CD8-positive, alpha-beta memory T cell (primary cell): Measurements from ENCODE around the gene SLC12A7. TPM values are rescaled to one million over a fixed set of nuclear protein-coding genes. Genes with fewer than 3 reads are reported as not detected.

Experiments used
- CTCF ChIA-PET: fragments of 350-600 bp; sonication (Branson Sonifier 250); formaldehyde crosslinking; loops from one replicate; lab custom pipeline; 2021; ENCODE audit warnings: antibody characterized with exemption; lab: Charles Lee
- POLR2A ChIA-PET: fragments of 350-600 bp; sonication (Branson Sonifier 250); formaldehyde crosslinking; loops from one replicate; lab custom pipeline; 2021; ENCODE audit warnings: antibody characterized with exemption; lab: Charles Lee
- DNase-seq, 5 donors: peaks; one replicate each; pipeline versions ENCODE4 v3.0.0 to v3.0.0-alpha.2; 2020 to 2022; ENCODE audit warnings: mixed read lengths in 1 of 5
- H3K27ac ChIP-seq: one replicate; pipeline ENCODE4 v1.7.0; 2013; ENCODE audit warnings: low read depth, mild to moderate bottlenecking, low read length, moderate library complexity
- H3K27me3 ChIP-seq: 2 replicates; pipeline ENCODE4 v1.7.0; 2013; ENCODE audit warnings: low read length, mild to moderate bottlenecking; ENCODE audit not compliant: insufficient read depth, poor library complexity, severe bottlenecking
- H3K36me3 ChIP-seq: 2 replicates; pipeline ENCODE4 v1.7.0; 2013; ENCODE audit warnings: mild to moderate bottlenecking, low read length, moderate library complexity; ENCODE audit not compliant: insufficient read depth
- H3K4me1 ChIP-seq: 2 replicates; pipeline ENCODE4 v1.7.0; 2013; ENCODE audit warnings: mild to moderate bottlenecking, low read length, moderate library complexity; ENCODE audit not compliant: insufficient read depth
- H3K4me3 ChIP-seq: 2 replicates; pipeline ENCODE4 v1.7.0; 2013; ENCODE audit warnings: mild to moderate bottlenecking, low read length
- H3K9me3 ChIP-seq: 2 replicates; pipeline ENCODE4 v1.7.0; 2013; ENCODE audit warnings: mild to moderate bottlenecking, low read length
- H3K27ac Mint-ChIP-seq, 8 donors: one replicate each; pipeline ENCODE4 v1.8.0; 2020 to 2021; ENCODE audit warnings: mixed read lengths in 8 of 8, mild to moderate bottlenecking in 6 of 8, inconsistent platforms in 3 of 8, moderate library complexity in 3 of 8
- H3K27me3 Mint-ChIP-seq, 2 donors: one replicate each; pipeline ENCODE4 v1.8.0; 2020 to 2021; ENCODE audit warnings: mixed read lengths in 2 of 2, mild to moderate bottlenecking in 1 of 2, moderate library complexity in 1 of 2
- H3K36me3 Mint-ChIP-seq, 3 donors: one replicate each; pipeline ENCODE4 v1.8.0; 2020 to 2021; ENCODE audit warnings: mixed read lengths in 3 of 3, inconsistent platforms in 1 of 3, mild to moderate bottlenecking in 1 of 3
- H3K4me1 Mint-ChIP-seq, 3 donors: one replicate each; pipeline ENCODE4 v1.8.0; 2020 to 2021; ENCODE audit warnings: mixed read lengths in 3 of 3, inconsistent platforms in 1 of 3, mild to moderate bottlenecking in 1 of 3
- H3K4me3 Mint-ChIP-seq, 7 donors: one replicate each; pipeline ENCODE4 v1.8.0; 2020 to 2021; ENCODE audit warnings: mixed read lengths in 7 of 7, mild to moderate bottlenecking in 6 of 7, moderate library complexity in 4 of 7, inconsistent platforms in 2 of 7
- H3K9me3 Mint-ChIP-seq, 5 donors: one replicate each; pipeline ENCODE4 v1.8.0; 2020 to 2022; ENCODE audit warnings: mixed read lengths in 5 of 5, mild to moderate bottlenecking in 3 of 5, moderate library complexity in 2 of 5, inconsistent platforms in 1 of 5
- polyA plus RNA-seq: library from polyadenylated mRNA; unstranded; fragments of 300-500 nt; fragmentation: Illumina TruSeq; gene quantifications from one replicate; pipeline ENCODE4 v1.2.3, GENCODE V29; 2021
- total RNA-seq, 2 experiments: library from RNA; stranded (reverse); gene quantifications; one replicate each; pipeline ENCODE4 v1.2.3, GENCODE V29; 2021

The SLC12A7 gene
- total and polyA plus RNA-seq, 3 experiments from 2014 or later: 4.9 to 20.0 (median 6.6) TPM

GRCh38 chr5:1032551-1033027, 79.3 kb downstream of the SLC12A7 start:
- no peak overlapping the region for H3K27ac Mint-ChIP-seq
- H3K27me3 Mint-ChIP-seq: peaks cover 1 to 17% of the 10 kb centered on the region in 2 donors
- H3K4me1 Mint-ChIP-seq: peaks cover 0 to 1% (median 0%) of the 10 kb centered on the region in 3 donors
- no peak overlapping the region for H3K4me3 Mint-ChIP-seq
- Histone ChIP-seq H3K27me3 (no peaks in the 10 kb centered on the region), H3K4me3 (no peak overlapping the region), H3K9me3 (no peaks in the 10 kb centered on the region), H3K27ac (no peak overlapping the region), H3K36me3 (no peaks in the 10 kb centered on the region), H3K4me1 (no peaks in the 10 kb centered on the region)
- peak in 1 of 5 donors; percentile 33 for DNase-seq
- ChIA-PET POLR2A (no interaction called here), CTCF (no interaction called here)
- H3K9me3 Mint-ChIP-seq: no peaks in the 10 kb centered on the region
- peaks cover 0 to 2% (median 0%) of the 10 kb centered on the region in 3 donors for H3K36me3 Mint-ChIP-seq

- CTCF ChIA-PET: no interaction called here
- no peaks in the 10 kb centered on the region for H3K9me3 Mint-ChIP-seq
- no peak overlapping the region for H3K4me3 Mint-ChIP-seq
- peaks cover 1 to 17% of the 10 kb centered on the region in 2 donors for H3K27me3 Mint-ChIP-seq
- H3K36me3 ChIP-seq: no peaks in the 10 kb centered on the region
- no peak overlapping the region for H3K27ac ChIP-seq
- H3K36me3 Mint-ChIP-seq: peaks cover 0 to 2% (median 0%) of the 10 kb centered on the region in 3 donors
- no peaks in the 10 kb centered on the region for H3K27me3 ChIP-seq
- H3K4me1 Mint-ChIP-seq: peaks cover 0 to 1% (median 0%) of the 10 kb centered on the region in 3 donors
- H3K27ac Mint-ChIP-seq: no peak overlapping the region
- H3K4me3 ChIP-seq: no peak overlapping the region
- peak in 1 of 5 donors; percentile 39 for DNase-seq
- no peaks in the 10 kb centered on the region for H3K9me3 ChIP-seq
- POLR2A ChIA-PET: no interaction called here
- H3K4me1 ChIP-seq: no peaks in the 10 kb centered on the region
Observed at GRCh38 chr5:1032011-1032410, 79.9 kb downstream of the SLC12A7 start.

- H3K27ac ChIP-seq: no peak overlapping the region
- H3K4me3 ChIP-seq: no peak overlapping the region
- H3K4me1 ChIP-seq: no peaks in the 10 kb centered on the region
- DNase-seq: peak in 1 of 5 donors; percentile 26
- no peaks in the 10 kb centered on the region for H3K9me3 Mint-ChIP-seq
- H3K27ac Mint-ChIP-seq: no peak overlapping the region
- POLR2A ChIA-PET: no interaction called here
- peaks cover 1 to 17% of the 10 kb centered on the region in 2 donors for H3K27me3 Mint-ChIP-seq
- CTCF ChIA-PET: no interaction called here
- H3K27me3 ChIP-seq: no peaks in the 10 kb centered on the region
- H3K36me3 ChIP-seq: no peaks in the 10 kb centered on the region
- H3K4me1 Mint-ChIP-seq: peaks cover 0 to 1% (median 0%) of the 10 kb centered on the region in 3 donors
- no peak overlapping the region for H3K4me3 Mint-ChIP-seq
- H3K9me3 ChIP-seq: no peaks in the 10 kb centered on the region
- H3K36me3 Mint-ChIP-seq: peaks cover 0 to 2% (median 0%) of the 10 kb centered on the region in 3 donors
Observed at GRCh38 chr5:1031306-1031959, 80.4 kb downstream of the SLC12A7 start.

- H3K27ac Mint-ChIP-seq: no peak overlapping the region
Observed at GRCh38 chr5:1030801-1031271, 81.0 kb downstream of the SLC12A7 start.

DNA sequence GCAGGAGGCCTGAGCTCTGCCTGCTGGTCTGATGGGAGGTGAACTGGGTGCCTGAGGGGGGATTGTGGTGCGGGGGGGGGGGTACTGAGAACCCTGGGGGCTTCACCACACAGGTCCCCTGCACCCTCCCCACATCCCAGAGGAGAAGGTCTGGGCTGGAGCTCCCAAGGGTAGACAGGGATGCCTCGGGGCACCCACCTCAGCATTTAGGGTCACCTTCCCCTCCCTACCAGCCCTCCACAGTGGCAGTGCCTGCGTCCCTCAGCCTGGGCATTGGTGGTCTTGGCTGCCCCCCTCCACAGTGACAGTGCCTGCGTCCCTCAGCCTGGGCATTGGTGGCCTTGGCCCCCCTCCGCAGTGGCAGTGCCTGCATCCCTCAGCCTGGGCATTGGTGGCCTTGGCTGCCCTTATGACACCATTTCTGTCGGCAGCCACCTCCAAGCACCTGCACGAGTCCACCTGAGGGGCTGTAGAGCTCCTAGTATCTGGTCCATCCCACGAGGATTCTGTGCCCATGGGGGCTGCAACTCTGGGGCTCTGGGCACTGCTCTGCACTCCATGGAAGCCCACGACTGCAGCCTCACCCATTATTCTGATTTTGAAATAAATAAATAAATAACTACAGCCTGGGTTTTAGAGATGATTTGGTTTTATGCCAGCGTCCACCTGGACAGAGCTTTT, 81.8 kb downstream of the SLC12A7 start:
- no peaks in the 10 kb centered on the region for H3K9me3 ChIP-seq
- H3K27ac Mint-ChIP-seq: no peak overlapping the region
- H3K27ac ChIP-seq: no peak overlapping the region
- peaks cover 1 to 15% of the 10 kb centered on the region in 2 donors for H3K27me3 Mint-ChIP-seq
- DNase-seq: no peak
- H3K27me3 ChIP-seq: no peaks in the 10 kb centered on the region
- ChIA-PET CTCF (no interaction called here), POLR2A (no interaction called here)
- H3K4me1 ChIP-seq: no peaks in the 10 kb centered on the region
- peaks cover 0 to 1% (median 0%) of the 10 kb centered on the region in 3 donors for H3K36me3 Mint-ChIP-seq
- no peaks in the 10 kb centered on the region for H3K9me3 Mint-ChIP-seq
- H3K4me1 Mint-ChIP-seq: peaks cover 0 to 1% (median 0%) of the 10 kb centered on the region in 3 donors
- H3K36me3 ChIP-seq: no peaks in the 10 kb centered on the region
- H3K4me3 ChIP-seq: no peak overlapping the region
- no peak overlapping the region for H3K4me3 Mint-ChIP-seq

More at GRCh38 chr5:1030801-1031271, 81.0 kb downstream of the SLC12A7 start:
- no peak overlapping the region for H3K4me3 ChIP-seq
- H3K27me3 ChIP-seq: no peaks in the 10 kb centered on the region
- H3K36me3 ChIP-seq: no peaks in the 10 kb centered on the region
- H3K9me3 Mint-ChIP-seq: no peaks in the 10 kb centered on the region
- peak in 1 of 5 donors; percentile 10 for DNase-seq
- peaks cover 0 to 2% (median 0%) of the 10 kb centered on the region in 3 donors for H3K36me3 Mint-ChIP-seq
- no peaks in the 10 kb centered on the region for H3K4me1 ChIP-seq
- H3K9me3 ChIP-seq: no peaks in the 10 kb centered on the region
- H3K4me3 Mint-ChIP-seq: no peak overlapping the region
- ChIA-PET POLR2A (no interaction called here), CTCF (no interaction called here)
- H3K4me1 Mint-ChIP-seq: peaks cover 0 to 1% (median 0%) of the 10 kb centered on the region in 3 donors
- peaks cover 1 to 17% of the 10 kb centered on the region in 2 donors for H3K27me3 Mint-ChIP-seq
- no peak overlapping the region for H3K27ac ChIP-seq

DNA sequence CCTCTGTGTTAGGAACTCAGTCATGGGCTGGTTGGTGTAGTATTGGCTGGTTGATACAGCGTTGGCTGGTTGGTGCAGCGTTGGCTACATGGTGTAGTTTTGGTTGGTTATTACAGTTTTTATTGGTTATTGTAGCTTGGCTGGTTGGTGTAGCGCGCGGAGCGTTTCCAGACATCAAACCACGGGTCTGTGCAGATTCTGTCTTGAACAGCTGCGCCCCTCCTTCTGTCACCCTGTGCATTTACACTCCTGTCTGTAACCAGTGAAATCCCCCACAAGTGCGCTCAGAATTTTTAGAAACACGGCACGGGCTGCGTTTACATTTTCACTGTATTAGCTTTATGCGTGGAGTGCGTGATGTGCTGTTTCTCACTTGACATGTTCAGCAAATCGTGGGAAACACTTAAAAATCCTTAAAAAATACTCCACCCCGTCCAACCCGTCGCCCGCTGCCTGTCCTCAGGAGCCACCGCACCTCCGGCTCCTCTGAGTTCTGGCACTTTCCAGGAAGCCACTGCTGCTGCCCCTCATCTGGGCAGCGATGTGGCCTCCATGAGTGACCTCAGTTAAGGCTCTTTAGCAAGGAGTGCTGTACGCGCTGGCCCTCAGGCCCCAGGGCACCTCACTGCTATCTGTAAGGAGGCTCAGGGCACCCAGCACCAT, 82.5 kb downstream of the SLC12A7 start:
- no peaks in the 10 kb centered on the region for H3K36me3 Mint-ChIP-seq
- H3K9me3 Mint-ChIP-seq: no peaks in the 10 kb centered on the region
- peaks cover 0 to 12% of the 10 kb centered on the region in 2 donors for H3K27me3 Mint-ChIP-seq
- no peaks in the 10 kb centered on the region for H3K27me3 ChIP-seq
- CTCF ChIA-PET: no interaction called here
- no peak overlapping the region for H3K27ac ChIP-seq
- H3K4me1 Mint-ChIP-seq: no peaks in the 10 kb centered on the region
- H3K36me3 ChIP-seq: no peaks in the 10 kb centered on the region
- H3K4me3 Mint-ChIP-seq: no peak overlapping the region
- H3K9me3 ChIP-seq: no peaks in the 10 kb centered on the region
- no peak for DNase-seq
- H3K27ac Mint-ChIP-seq: no peak overlapping the region
- POLR2A ChIA-PET: no interaction called here
- no peak overlapping the region for H3K4me3 ChIP-seq
- no peaks in the 10 kb centered on the region for H3K4me1 ChIP-seq

DNA sequence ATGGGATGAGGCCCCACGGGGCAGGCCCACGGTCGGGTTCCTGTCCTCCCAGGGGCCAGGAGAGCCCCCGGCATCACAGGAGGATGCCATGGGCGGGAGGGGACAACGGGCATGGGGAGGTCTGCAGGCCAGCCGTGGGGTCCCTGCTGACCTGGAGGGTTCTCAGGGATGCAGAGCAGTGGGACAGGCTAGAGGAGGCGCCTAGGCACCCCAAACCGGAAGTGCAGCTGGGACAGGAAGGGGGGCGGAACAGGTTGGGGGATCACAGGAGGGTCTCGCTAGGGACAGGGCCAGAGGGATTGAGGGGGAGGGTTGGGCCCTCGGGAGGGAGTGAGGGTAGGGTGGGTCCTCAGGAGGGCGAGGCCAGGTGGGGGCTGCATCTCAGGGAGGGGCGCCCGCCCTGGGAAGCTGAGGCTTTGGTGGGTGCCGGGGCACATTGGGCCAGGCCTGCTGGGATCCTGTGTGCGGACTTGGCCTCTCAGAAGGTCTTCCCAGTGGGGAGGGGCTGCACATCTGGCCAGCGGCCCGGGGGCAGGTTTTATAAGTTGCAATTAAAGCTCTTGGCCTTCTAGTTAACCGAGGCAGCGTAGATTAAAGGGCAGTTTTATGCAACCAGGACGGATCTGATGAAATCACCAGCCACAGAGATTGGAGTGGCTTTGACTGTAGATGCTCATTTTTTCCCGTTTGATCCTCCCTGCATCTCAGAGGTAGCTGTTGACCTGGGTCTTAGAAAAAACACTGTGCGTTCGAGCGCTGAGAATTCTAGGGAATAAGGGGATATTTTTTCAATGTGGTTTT, 83.2 kb downstream of the SLC12A7 start:
- H3K27me3 Mint-ChIP-seq: peaks cover 0 to 12% of the 10 kb centered on the region in 2 donors
- CTCF ChIA-PET: no interaction called here

More for the DNA sequence above, 83.2 kb downstream of the SLC12A7 start:
- H3K4me1 Mint-ChIP-seq: no peaks in the 10 kb centered on the region
- H3K36me3 Mint-ChIP-seq: no peaks in the 10 kb centered on the region
- no peaks in the 10 kb centered on the region for H3K9me3 Mint-ChIP-seq
- no peaks in the 10 kb centered on the region for H3K9me3 ChIP-seq
- no peaks in the 10 kb centered on the region for H3K27me3 ChIP-seq
- no peaks in the 10 kb centered on the region for H3K4me1 ChIP-seq
- POLR2A ChIA-PET: no interaction called here
- no peak overlapping the region for H3K4me3 ChIP-seq
- peak in 1 of 5 donors; percentile 43 for DNase-seq
- H3K36me3 ChIP-seq: no peaks in the 10 kb centered on the region
- H3K27ac Mint-ChIP-seq: no peak overlapping the region
- H3K27ac ChIP-seq: no peak overlapping the region
- no peak overlapping the region for H3K4me3 Mint-ChIP-seq
